ENCODE measurements around the gene SKI. TPM values are rescaled to one million over a fixed set of nuclear protein-coding genes. Genes with fewer than 3 reads are reported as not detected.

The SKI gene
- total and polyA plus RNA-seq, 8 donors, result 55.8 to 89.0 (median 73.9) TPM

DNA sequence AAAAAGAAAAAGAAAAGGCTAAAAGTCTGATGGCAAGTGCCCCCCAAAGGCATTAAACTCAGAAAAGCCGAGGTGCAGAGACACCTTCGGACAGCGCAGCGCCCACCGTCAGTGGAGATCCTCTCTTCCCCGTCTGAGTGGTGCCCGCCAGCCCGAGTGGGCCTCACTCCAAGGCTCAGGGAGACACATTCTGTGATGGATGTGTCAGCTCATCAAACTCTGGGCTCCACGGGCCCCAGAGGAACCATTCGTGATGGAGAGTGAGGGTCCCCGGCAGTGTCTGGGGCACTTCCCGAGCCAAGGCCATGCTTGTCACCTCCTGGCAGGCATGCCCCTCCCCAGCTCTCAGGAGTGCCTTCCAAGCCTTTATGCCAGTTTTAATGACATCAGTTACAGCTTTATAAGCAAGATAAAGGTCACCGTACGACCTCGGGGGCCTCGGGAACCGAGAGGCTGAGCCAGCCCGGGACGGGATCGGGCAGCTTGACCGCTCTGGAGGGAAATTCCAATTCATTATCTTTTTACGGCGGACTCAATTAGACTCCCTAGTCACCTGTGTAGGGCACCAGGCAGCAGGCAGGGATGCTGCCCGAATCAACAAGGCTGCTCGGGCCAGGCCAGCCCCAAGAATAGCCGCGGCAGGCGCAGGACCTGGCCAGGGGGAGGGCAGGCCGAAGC is 113.7 kb downstream of the SKI start:
- H3K4me3 ChIP-seq, result no peak overlapping the region
- no peak for ATAC-seq
- H3K36me3 ChIP-seq, result no peaks in the 10 kb centered on the region
- H3K27me3 ChIP-seq, result peaks cover 0 to 5% of the 10 kb centered on the region in 2 donors
- intact Hi-C loops (cut with DNase I), result no loop called here
- H3K27ac ChIP-seq, result no peak overlapping the region
- H3K4me1 ChIP-seq, result no peaks in the 10 kb centered on the region
- no peaks in the 10 kb centered on the region for H3K9me3 ChIP-seq
- peak in 1 of 4 donors; percentile 72 for DNase-seq
- TF ChIP-seq, protein P1, sequence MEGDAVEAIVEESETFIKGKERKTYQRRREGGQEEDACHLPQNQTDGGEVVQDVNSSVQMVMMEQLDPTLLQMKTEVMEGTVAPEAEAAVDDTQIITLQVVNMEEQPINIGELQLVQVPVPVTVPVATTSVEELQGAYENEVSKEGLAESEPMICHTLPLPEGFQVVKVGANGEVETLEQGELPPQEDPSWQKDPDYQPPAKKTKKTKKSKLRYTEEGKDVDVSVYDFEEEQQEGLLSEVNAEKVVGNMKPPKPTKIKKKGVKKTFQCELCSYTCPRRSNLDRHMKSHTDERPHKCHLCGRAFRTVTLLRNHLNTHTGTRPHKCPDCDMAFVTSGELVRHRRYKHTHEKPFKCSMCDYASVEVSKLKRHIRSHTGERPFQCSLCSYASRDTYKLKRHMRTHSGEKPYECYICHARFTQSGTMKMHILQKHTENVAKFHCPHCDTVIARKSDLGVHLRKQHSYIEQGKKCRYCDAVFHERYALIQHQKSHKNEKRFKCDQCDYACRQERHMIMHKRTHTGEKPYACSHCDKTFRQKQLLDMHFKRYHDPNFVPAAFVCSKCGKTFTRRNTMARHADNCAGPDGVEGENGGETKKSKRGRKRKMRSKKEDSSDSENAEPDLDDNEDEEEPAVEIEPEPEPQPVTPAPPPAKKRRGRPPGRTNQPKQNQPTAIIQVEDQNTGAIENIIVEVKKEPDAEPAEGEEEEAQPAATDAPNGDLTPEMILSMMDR (IDR thresholded peaks at IDR 0.05), result no peak

DNA sequence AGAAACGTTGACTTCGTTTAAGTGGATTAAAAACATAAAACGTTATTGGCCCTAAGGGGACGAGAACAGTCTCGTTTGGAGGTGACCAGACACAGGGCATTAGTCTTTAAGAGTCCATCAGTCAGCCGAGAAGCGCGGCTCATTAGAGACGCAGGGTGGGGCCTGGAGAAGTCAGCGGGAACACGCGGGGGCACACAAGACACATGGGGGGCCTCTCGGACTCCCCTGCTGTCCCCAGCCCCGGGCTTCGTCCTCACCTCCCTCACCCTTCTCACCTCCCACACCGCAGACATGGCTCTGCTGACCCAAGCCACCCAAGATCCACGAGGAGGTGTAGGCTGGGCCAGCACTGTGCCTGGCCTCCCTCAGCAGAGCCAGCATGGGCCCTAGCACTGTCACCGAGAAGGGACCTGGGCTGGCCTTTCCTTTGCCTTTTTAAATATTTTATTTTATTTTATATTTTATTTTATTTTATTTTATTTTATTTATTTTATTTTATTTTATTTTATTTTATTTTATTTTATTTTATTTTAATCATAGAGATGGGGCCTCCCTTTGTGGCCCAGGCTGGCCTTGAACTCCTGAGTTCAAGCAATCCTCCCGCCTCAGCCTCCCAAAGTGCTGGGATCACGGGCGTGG is 114.4 kb downstream of the SKI start:
- Histone ChIP-seq H3K4me3 (no peak overlapping the region), H3K27ac (no peak overlapping the region), H3K9me3 (no peaks in the 10 kb centered on the region), H3K4me1 (no peaks in the 10 kb centered on the region), H3K27me3 (no peaks in the 10 kb centered on the region), H3K36me3 (no peaks in the 10 kb centered on the region)
- DNase-seq (no peak), ATAC-seq (no peak)
- TF ChIP-seq, protein P1 (IDR thresholded peaks at IDR 0.05), result no peak
- intact Hi-C loops (cut with DNase I), result no loop called here

DNA sequence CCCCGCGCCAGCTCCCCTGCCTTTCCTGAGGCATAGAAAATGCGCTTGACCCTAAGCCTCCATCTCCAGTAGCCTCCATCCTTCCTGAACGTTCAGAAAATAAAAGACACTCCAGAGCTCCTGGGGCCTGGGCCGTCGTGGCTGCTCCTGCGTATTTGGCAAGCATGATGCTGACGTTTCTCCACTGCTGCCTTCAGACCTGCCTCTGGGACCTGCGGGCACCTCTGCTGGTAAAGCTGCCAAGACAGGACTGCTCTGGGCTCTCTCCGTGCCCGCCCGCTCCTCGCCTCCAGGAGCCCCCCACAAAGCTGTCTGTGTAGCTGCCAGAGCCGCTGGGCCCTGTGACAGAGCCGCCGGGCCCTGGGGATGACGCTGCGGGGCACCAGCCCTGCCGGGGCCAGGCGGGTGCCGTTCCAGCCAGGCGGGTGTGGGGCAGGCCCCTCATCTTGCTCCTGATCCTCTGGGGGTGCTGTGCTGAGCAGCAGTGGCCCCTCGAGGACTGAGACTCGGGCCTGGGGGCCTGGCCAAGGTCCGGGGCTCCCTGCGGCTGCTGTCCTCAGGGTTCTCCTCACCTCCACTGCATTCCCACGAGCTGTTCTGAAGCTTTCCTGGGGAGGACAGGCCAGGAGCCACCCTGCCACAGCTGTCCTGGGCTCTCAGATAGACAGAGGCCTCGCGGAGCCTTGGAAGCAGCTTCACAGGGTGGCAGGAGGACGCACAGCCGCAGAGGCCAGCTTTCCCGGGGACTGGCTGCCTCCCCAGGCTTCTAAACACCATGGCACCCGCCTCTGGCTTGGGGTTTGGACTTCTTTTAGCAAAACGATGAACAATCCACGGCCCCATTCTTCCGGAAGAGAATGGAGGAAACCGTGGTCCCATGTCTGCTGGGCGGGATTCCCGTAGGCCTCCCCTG is 115.2 kb downstream of the SKI start:
- no peak overlapping the region for H3K4me3 ChIP-seq

GRCh38 chr1:2344121-2344681 is 116.1 kb downstream of the SKI start:
- ATAC-seq (no peak), DNase-seq (peak in 1 of 4 donors; percentile 76)
- Histone ChIP-seq H3K27me3 (no peaks in the 10 kb centered on the region), H3K36me3 (no peaks in the 10 kb centered on the region), H3K4me3 (no peak overlapping the region), H3K9me3 (no peaks in the 10 kb centered on the region), H3K4me1 (no peaks in the 10 kb centered on the region), H3K27ac (no peak overlapping the region)
- intact Hi-C loops (cut with DNase I), result no loop called here
- TF ChIP-seq, protein P1 (IDR thresholded peaks at IDR 0.05), result no peak

More for the DNA sequence above, 115.2 kb downstream of the SKI start:
- H3K27ac ChIP-seq, result no peak overlapping the region
- intact Hi-C loops (cut with DNase I), result no loop called here
- no peaks in the 10 kb centered on the region for H3K27me3 ChIP-seq
- TF ChIP-seq, protein P1 (IDR thresholded peaks at IDR 0.05), result no peak
- H3K9me3 ChIP-seq, result no peaks in the 10 kb centered on the region
- no peaks in the 10 kb centered on the region for H3K36me3 ChIP-seq
- H3K4me1 ChIP-seq, result no peaks in the 10 kb centered on the region
- peak in 1 of 4 donors; percentile 61 for DNase-seq
- no peak for ATAC-seq
